ENCODE data around the gene NIPAL3.

DNA sequence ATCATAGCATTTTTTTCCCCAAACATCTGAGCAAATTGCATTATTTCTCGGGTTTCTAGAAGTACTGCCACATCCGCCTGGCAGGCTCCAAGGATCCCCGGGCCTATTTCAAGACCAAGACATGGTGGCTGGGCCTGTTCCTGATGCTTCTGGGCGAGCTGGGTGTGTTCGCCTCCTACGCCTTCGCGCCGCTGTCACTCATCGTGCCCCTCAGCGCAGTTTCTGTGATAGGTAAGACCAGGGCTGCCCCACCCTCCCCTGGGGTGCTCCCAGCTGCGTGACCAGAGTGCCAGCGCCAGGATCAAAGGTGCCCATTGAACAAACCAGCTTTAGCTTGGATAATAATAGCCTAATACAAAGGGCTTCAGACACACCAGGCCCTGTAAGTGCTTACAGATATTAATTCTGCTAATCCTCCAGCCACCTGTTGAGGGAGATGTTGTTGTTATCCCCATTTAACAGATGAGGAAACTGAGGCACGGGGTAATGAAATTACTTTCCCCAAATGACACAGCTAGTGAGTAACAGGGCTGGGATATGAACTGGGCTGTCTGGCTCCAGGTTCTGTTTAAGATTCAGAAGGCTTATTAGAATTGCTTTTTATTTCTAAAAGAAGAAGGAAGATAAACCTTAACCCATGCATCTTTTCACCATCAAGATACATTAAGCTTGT is 26.5 kb downstream of the NIPAL3 start:
- TF ChIP-seq, protein P1, sequence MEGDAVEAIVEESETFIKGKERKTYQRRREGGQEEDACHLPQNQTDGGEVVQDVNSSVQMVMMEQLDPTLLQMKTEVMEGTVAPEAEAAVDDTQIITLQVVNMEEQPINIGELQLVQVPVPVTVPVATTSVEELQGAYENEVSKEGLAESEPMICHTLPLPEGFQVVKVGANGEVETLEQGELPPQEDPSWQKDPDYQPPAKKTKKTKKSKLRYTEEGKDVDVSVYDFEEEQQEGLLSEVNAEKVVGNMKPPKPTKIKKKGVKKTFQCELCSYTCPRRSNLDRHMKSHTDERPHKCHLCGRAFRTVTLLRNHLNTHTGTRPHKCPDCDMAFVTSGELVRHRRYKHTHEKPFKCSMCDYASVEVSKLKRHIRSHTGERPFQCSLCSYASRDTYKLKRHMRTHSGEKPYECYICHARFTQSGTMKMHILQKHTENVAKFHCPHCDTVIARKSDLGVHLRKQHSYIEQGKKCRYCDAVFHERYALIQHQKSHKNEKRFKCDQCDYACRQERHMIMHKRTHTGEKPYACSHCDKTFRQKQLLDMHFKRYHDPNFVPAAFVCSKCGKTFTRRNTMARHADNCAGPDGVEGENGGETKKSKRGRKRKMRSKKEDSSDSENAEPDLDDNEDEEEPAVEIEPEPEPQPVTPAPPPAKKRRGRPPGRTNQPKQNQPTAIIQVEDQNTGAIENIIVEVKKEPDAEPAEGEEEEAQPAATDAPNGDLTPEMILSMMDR (IDR thresholded peaks at IDR 0.05), result no peak
- TF ChIP-seq POLR2A (IDR thresholded peaks at IDR 0.05), result no peak

Measured in testis (tissue), 2 donors.